ENCODE results near the gene REXO4.
"Not testable (repeated sequence)": the region's sequence is repeated elsewhere in the genome, so short reads cannot be mapped to it uniquely, and the experiment has no call there.

REXO4 gene

DNA sequence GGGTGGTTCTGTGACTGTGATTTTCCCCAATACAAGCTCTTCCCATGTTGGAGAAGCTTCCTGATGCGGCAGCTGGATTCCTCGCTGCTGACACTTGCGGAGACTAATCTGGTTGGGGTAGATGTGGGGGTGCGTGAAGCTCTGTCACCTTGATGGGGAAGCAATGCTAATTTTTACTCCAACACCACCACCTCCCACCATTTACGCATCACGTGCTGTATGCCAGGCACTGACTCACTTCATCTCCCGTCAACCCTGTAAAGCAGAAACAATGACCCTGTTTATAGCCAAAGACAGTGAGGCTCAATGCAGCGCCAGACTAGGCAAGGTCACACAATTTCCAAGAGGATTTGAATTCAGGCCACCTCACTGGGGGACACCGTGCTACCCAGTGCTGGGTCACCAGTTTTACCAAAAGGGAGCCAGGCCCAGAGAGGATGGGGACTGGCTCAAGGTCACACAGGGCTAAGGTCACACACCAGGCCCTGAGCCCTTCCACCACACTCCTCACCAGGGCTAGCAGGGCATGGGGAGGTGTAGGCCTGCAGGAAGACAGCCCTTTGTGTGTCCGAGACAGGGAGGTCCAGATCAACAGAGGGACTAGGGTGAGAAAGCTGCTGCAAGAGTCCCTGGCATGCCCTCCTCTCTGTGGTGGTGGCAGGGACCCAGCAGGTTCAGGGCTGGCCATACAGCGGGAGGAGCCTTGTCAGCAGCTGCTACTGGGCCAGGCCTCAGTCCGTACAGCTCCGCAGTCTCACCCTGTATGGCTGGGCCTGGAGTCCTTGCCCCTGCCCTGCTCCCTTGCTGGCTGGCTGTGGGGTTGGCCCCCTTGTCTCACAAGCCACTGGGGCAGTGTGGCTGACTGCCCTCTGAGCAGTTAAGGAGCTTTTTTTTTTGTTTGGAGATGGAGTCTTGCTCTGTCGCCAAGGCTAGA, 38.4 kb downstream of the REXO4 start:
- Histone ChIP-seq H2AFZ (ENCODE audit: insufficient read depth, low read length, poor library complexity) (no peak overlapping the region), H4K91ac (ENCODE audit: low read depth, low read length) (no peak overlapping the region), H2AK5ac (ENCODE audit: low read length) (no peak overlapping the region), H2BK12ac (ENCODE audit: low read length) (no peak overlapping the region), H3K27me3 (ENCODE audit: insufficient read depth, low read length) (no peaks in the 10 kb centered on the region), H4K8ac (ENCODE audit: low read depth, low read length) (no peak overlapping the region), H3K23ac (ENCODE audit: low read length) (no peak overlapping the region), H3K9me3 (ENCODE audit: insufficient read depth, low read depth, low read length) (peaks cover 13% of the 10 kb centered on the region), H3K18ac (ENCODE audit: low read length) (no peak overlapping the region), H3K36me3 (ENCODE audit: control insufficient read depth in 1 of 2, insufficient read depth in 2 of 2, low read length in 2 of 2) (no peaks in the 10 kb centered on the region), H3K14ac (ENCODE audit: low read length) (no peak overlapping the region), H3K79me1 (ENCODE audit: low read length) (peaks cover 17% of the 10 kb centered on the region), H3K79me2 (ENCODE audit: control insufficient read depth, insufficient read depth, low read length, poor library complexity) (peaks cover 14% of the 10 kb centered on the region), H3K4me3 (ENCODE audit: low read depth, low read length) (no peak overlapping the region), H2BK120ac (ENCODE audit: insufficient read depth, low read length, poor library complexity) (no peak overlapping the region), H3K4me2 (ENCODE audit: low read length) (no peak overlapping the region), H3K27ac (ENCODE audit: low read depth, low read length) (no peak overlapping the region), H3K4me1 (ENCODE audit: control insufficient read depth in 1 of 2, insufficient read depth in 2 of 2, low read length in 2 of 2) (peaks cover 2 to 5% of the 10 kb centered on the region in 2 experiments), H3K9ac (ENCODE audit: low read length) (no peak overlapping the region), H3K4ac (ENCODE audit: low read depth, low read length) (no peak overlapping the region), H2BK5ac (ENCODE audit: low read depth, low read length, poor library complexity) (no peak overlapping the region), H4K12ac (ENCODE audit: low read depth, low read length) (no peak overlapping the region)
- DNase-seq = no peak
- no CpG with 5 or more reads among the region's 14 CpGs for WGBS (ENCODE audit: extremely low coverage, insufficient coverage, insufficient read length)

DNA sequence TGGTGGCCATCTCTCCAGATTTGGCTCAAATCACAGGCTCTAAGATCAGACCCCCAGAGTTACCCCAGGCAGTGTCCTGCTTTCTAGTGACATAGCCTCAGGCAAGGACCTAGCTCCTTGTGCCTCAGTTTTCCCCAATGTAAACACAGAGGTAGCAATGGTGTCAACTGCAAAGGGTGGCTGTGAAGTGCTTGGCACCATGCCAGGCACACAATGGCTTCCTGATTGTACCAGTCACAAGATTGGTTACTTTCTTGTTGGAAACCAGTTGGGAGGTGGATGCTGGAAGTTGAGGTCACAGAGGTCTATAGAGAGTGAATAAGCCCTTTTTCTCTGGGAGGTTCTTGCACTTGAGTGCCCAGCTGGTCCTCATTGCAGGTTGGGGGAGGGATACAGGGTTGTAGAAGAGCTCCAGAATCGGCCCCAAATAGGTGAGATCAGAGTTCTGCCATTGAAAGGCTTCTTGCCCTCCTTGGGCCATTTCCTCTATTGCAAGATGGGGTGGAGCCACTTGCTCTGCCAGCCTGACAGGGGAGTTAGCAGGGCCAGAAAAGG, 39.3 kb downstream of the REXO4 start:
- no peak overlapping the region for H2BK12ac ChIP-seq (ENCODE audit: low read length)
- no peak overlapping the region for H3K4me2 ChIP-seq (ENCODE audit: low read length)
- H3K9ac ChIP-seq (ENCODE audit: low read length) = no peak overlapping the region
- H3K4ac ChIP-seq (ENCODE audit: low read depth, low read length) = no peak overlapping the region
- H3K27ac ChIP-seq (ENCODE audit: low read depth, low read length) = no peak overlapping the region
- no peak overlapping the region for H3K14ac ChIP-seq (ENCODE audit: low read length)
- no CpG with 5 or more reads among the region's 1 CpG for WGBS (ENCODE audit: extremely low coverage, insufficient coverage, insufficient read length)
- H3K18ac ChIP-seq (ENCODE audit: low read length) = no peak overlapping the region
- peaks cover 17% of the 10 kb centered on the region for H3K79me1 ChIP-seq (ENCODE audit: low read length)
- H2AFZ ChIP-seq (ENCODE audit: insufficient read depth, low read length, poor library complexity) = no peak overlapping the region
- no peak overlapping the region for H3K4me3 ChIP-seq (ENCODE audit: low read depth, low read length)
- peaks cover 9% of the 10 kb centered on the region for H3K9me3 ChIP-seq (ENCODE audit: insufficient read depth, low read depth, low read length)
- H3K23ac ChIP-seq (ENCODE audit: low read length) = no peak overlapping the region
- H3K79me2 ChIP-seq (ENCODE audit: control insufficient read depth, insufficient read depth, low read length, poor library complexity) = peaks cover 14% of the 10 kb centered on the region
- H4K12ac ChIP-seq (ENCODE audit: low read depth, low read length) = no peak overlapping the region
- peaks cover 2 to 5% of the 10 kb centered on the region in 2 experiments for H3K4me1 ChIP-seq (ENCODE audit: control insufficient read depth in 1 of 2, insufficient read depth in 2 of 2, low read length in 2 of 2)
- H4K8ac ChIP-seq (ENCODE audit: low read depth, low read length) = no peak overlapping the region
- DNase-seq = no peak
- no peak overlapping the region for H2BK5ac ChIP-seq (ENCODE audit: low read depth, low read length, poor library complexity)
- no peak overlapping the region for H4K91ac ChIP-seq (ENCODE audit: low read depth, low read length)
- no peak overlapping the region for H2BK120ac ChIP-seq (ENCODE audit: insufficient read depth, low read length, poor library complexity)
- H3K27me3 ChIP-seq (ENCODE audit: insufficient read depth, low read length) = no peaks in the 10 kb centered on the region
- no peak overlapping the region for H2AK5ac ChIP-seq (ENCODE audit: low read length)
- H3K36me3 ChIP-seq (ENCODE audit: control insufficient read depth in 1 of 2, insufficient read depth in 2 of 2, low read length in 2 of 2) = peaks cover under 1 to 1% of the 10 kb centered on the region in 2 experiments

DNA sequence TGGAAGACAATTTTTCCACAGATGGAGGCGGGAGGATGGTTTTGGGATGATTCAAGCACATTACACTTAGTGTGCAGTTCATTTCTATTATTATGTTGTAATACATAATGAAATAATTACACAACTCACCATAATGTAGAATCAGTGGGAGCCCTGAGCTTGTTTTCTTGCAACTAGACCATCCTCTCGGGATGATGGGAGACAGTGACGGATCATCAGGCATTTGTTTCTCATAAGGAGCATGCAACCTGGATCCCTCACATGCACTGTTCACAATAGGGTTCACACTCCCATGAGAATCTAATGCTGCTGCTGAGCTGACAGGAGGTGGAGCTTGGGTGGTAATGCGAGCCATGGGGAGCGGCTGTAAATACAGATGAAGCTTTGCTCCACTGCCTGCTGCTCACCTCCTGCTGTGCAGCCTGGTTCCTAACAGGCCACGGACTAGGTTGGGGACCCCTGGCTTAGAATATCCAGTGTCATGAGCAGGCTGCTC, 40.0 kb downstream of the REXO4 start:
- H3K4me3 ChIP-seq (ENCODE audit: low read depth, low read length) = no peak overlapping the region
- H3K27ac ChIP-seq (ENCODE audit: low read depth, low read length) = no peak overlapping the region
- no peak overlapping the region for H3K9ac ChIP-seq (ENCODE audit: low read length)
- H3K79me1 ChIP-seq (ENCODE audit: low read length) = peaks cover 17% of the 10 kb centered on the region
- H4K12ac ChIP-seq (ENCODE audit: low read depth, low read length) = no peak overlapping the region
- H3K4me1 ChIP-seq (ENCODE audit: control insufficient read depth in 1 of 2, insufficient read depth in 2 of 2, low read length in 2 of 2) = peaks cover 2 to 5% of the 10 kb centered on the region in 2 experiments
- H3K9me3 ChIP-seq (ENCODE audit: insufficient read depth, low read depth, low read length) = peaks cover 5% of the 10 kb centered on the region
- H4K8ac ChIP-seq (ENCODE audit: low read depth, low read length) = no peak overlapping the region
- no peak overlapping the region for H2BK5ac ChIP-seq (ENCODE audit: low read depth, low read length, poor library complexity)
- peaks cover 7 to 8% of the 10 kb centered on the region in 2 experiments for H3K36me3 ChIP-seq (ENCODE audit: control insufficient read depth in 1 of 2, insufficient read depth in 2 of 2, low read length in 2 of 2)
- no peaks in the 10 kb centered on the region for H3K27me3 ChIP-seq (ENCODE audit: insufficient read depth, low read length)
- no peak overlapping the region for H2BK120ac ChIP-seq (ENCODE audit: insufficient read depth, low read length, poor library complexity)
- H3K23ac ChIP-seq (ENCODE audit: low read length) = no peak overlapping the region
- no peak overlapping the region for H3K14ac ChIP-seq (ENCODE audit: low read length)
- no peak overlapping the region for H2BK12ac ChIP-seq (ENCODE audit: low read length)
- no CpG with 5 or more reads among the region's 6 CpGs for WGBS (ENCODE audit: extremely low coverage, insufficient coverage, insufficient read length)
- H2AFZ ChIP-seq (ENCODE audit: insufficient read depth, low read length, poor library complexity) = no peak overlapping the region
- no peak overlapping the region for H3K4ac ChIP-seq (ENCODE audit: low read depth, low read length)
- H3K79me2 ChIP-seq (ENCODE audit: control insufficient read depth, insufficient read depth, low read length, poor library complexity) = peaks cover 17% of the 10 kb centered on the region
- no peak overlapping the region for H4K91ac ChIP-seq (ENCODE audit: low read depth, low read length)
- no peak overlapping the region for H2AK5ac ChIP-seq (ENCODE audit: low read length)
- no peak for DNase-seq
- no peak overlapping the region for H3K18ac ChIP-seq (ENCODE audit: low read length)
- no peak overlapping the region for H3K4me2 ChIP-seq (ENCODE audit: low read length)

DNA sequence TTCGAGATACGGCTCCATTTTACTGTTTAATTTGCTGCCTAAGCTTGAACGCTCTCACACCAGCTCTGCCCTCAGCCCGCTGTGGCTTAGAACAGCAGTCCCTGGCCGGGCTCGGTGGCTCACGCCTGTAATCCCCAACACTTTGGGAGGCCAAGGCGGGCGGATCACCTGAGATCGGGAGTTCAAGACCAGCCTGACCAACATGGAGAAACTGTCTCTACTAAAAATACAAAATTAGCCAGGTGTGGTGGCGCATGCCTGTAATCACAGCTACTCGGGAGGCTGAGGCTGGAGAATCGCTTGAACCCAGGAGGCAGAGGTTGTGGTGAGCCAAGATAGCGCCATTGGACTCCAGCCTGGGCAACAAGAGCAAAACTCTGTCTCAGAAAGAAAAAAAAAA, 40.5 kb downstream of the REXO4 start:
- not testable (repeated sequence) for H3K4me1 ChIP-seq (ENCODE audit: control insufficient read depth in 1 of 2, insufficient read depth in 2 of 2, low read length in 2 of 2); H3K4me2 ChIP-seq (ENCODE audit: low read length); H3K27me3 ChIP-seq (ENCODE audit: insufficient read depth, low read length); H2BK12ac ChIP-seq (ENCODE audit: low read length); H3K4me3 ChIP-seq (ENCODE audit: low read depth, low read length); H3K18ac ChIP-seq (ENCODE audit: low read length); H2BK120ac ChIP-seq (ENCODE audit: insufficient read depth, low read length, poor library complexity); H4K12ac ChIP-seq (ENCODE audit: low read depth, low read length); H2AFZ ChIP-seq (ENCODE audit: insufficient read depth, low read length, poor library complexity); H3K14ac ChIP-seq (ENCODE audit: low read length); H3K9ac ChIP-seq (ENCODE audit: low read length); H2BK5ac ChIP-seq (ENCODE audit: low read depth, low read length, poor library complexity); H4K8ac ChIP-seq (ENCODE audit: low read depth, low read length); H2AK5ac ChIP-seq (ENCODE audit: low read length); H3K4ac ChIP-seq (ENCODE audit: low read depth, low read length); H3K27ac ChIP-seq (ENCODE audit: low read depth, low read length); DNase-seq; H3K23ac ChIP-seq (ENCODE audit: low read length); H4K91ac ChIP-seq (ENCODE audit: low read depth, low read length); H3K9me3 ChIP-seq (ENCODE audit: insufficient read depth, low read depth, low read length)
- WGBS (ENCODE audit: extremely low coverage, insufficient coverage, insufficient read length) = no CpG with 5 or more reads among the region's 14 CpGs
- Histone ChIP-seq H3K79me2 (ENCODE audit: control insufficient read depth, insufficient read depth, low read length, poor library complexity) (peaks cover 19% of the 10 kb centered on the region), H3K36me3 (ENCODE audit: control insufficient read depth in 1 of 2, insufficient read depth in 2 of 2, low read length in 2 of 2) (peaks cover 10 to 11% of the 10 kb centered on the region in 2 experiments), H3K79me1 (ENCODE audit: low read length) (peaks cover 17% of the 10 kb centered on the region)

Measured in trophoblast cell (in vitro differentiated cells and primary cell).